CD4-positive, alpha-beta T cell (primary cell): Measurements from ENCODE around the gene CCDC9B. TPM values are rescaled to one million over a fixed set of nuclear protein-coding genes. Genes with fewer than 3 reads are reported as not detected.

Experiments
- ATAC-seq: fragments of 200-7000 bp; cut with Tn5 transposase; one replicate; pipeline ENCODE4 v1.10.0; 2022; ENCODE audit warnings: mild to moderate bottlenecking; ENCODE audit not compliant: poor library complexity
- CTCF ChIA-PET: fragments of 350-600 bp; sonication (Branson Sonifier 250); formaldehyde crosslinking; loops from one replicate; lab custom pipeline; 2021; ENCODE audit warnings: antibody characterized with exemption, inconsistent platforms; lab: Charles Lee
- POLR2A ChIA-PET: fragments of 350-600 bp; sonication (Branson Sonifier 250); formaldehyde crosslinking; loops from one replicate; lab custom pipeline; 2021; ENCODE audit warnings: antibody characterized with exemption, inconsistent platforms; lab: Charles Lee
- DNase-seq, 14 experiments: peaks; one replicate each; pipeline ENCODE4 v3.0.0-alpha.2; 2013 to 2020; ENCODE audit warnings: mixed read lengths in 2 of 14
- H3K27ac ChIP-seq, 2 donors: one replicate each; pipeline versions ENCODE4 v1.5.1 to v1.7.0; 2013; ENCODE audit warnings: low read length in 2 of 2, low read depth in 1 of 2, mild to moderate bottlenecking in 1 of 2
- H3K27me3 ChIP-seq, 2 experiments: 1 replicate in 1 of 2; 2 replicates in 1 of 2; pipeline versions ENCODE4 v1.6.1 to v1.7.0; 2013; ENCODE audit warnings: low read length in 2 of 2, control low read depth in 1 of 2, mild to moderate bottlenecking in 1 of 2, moderate library complexity in 1 of 2; ENCODE audit not compliant: insufficient read depth in 2 of 2, control insufficient read depth in 1 of 2
- H3K36me3 ChIP-seq: one replicate; pipeline ENCODE4 v1.6.1; 2013; ENCODE audit warnings: low read length, control low read depth; ENCODE audit not compliant: insufficient read depth
- H3K4me1 ChIP-seq: one replicate; pipeline ENCODE4 v1.6.1; 2013; ENCODE audit warnings: low read length, control low read depth; ENCODE audit not compliant: insufficient read depth
- H3K4me3 ChIP-seq: one replicate; pipeline ENCODE4 v1.5.1; 2013; ENCODE audit warnings: mild to moderate bottlenecking, low read length, moderate library complexity
- H3K9me3 ChIP-seq, 2 experiments: 1 replicate in 1 of 2; 2 replicates in 1 of 2; pipeline versions ENCODE4 v1.6.1 to v1.7.0; 2013; ENCODE audit warnings: low read length in 2 of 2, mild to moderate bottlenecking in 2 of 2, control low read depth in 1 of 2, moderate library complexity in 1 of 2; ENCODE audit not compliant: control insufficient read depth in 1 of 2, insufficient read depth in 1 of 2
- H3K27ac Mint-ChIP-seq: one replicate; pipeline ENCODE4 v1.8.0; 2020; ENCODE audit warnings: mixed read lengths
- H3K27me3 Mint-ChIP-seq: one replicate; pipeline ENCODE4 v1.8.0; 2021; ENCODE audit warnings: mixed read lengths
- H3K36me3 Mint-ChIP-seq: one replicate; pipeline ENCODE4 v1.8.0; 2021; ENCODE audit warnings: low read depth, mixed read lengths
- H3K4me1 Mint-ChIP-seq: one replicate; pipeline ENCODE4 v1.8.0; 2021; ENCODE audit warnings: low read depth, mixed read lengths
- H3K4me3 Mint-ChIP-seq: one replicate; pipeline ENCODE4 v1.8.0; 2020; ENCODE audit warnings: mild to moderate bottlenecking, mixed read lengths
- H3K9me3 Mint-ChIP-seq: one replicate; pipeline ENCODE4 v1.8.0; 2020; ENCODE audit warnings: mixed read lengths
- CTCF ChIP-seq: fragments of 200-600 bp; IDR thresholded peaks from one replicate; pipeline ENCODE4 v1.8.0; 2022; ENCODE audit warnings: antibody characterized with exemption, mild to moderate bottlenecking
- intact Hi-C, 2 experiments: fragments of 100-400 bp; cut with DNase I in 1 of 2; cut with micrococcal nuclease in 1 of 2; formaldehyde crosslinking; loops; one replicate each; pipeline versions ENCODE4 v1.15.1 to v1.9.0; 2023 to 2025; cut with DNase I, micrococcal nuclease
- total RNA-seq, 174 experiments: library from RNA in 2 of 174; stranded (reverse) in 2 of 174; gene quantifications; one replicate each; pipeline ENCODE4 v1.2.3 and lab custom pipeline; 2021 to 2026

The CCDC9B gene
- total RNA-seq, 2 experiments from 2014 or later = 1.0 to 1.5 TPM

- CTCF ChIA-PET = interaction anchor here (1.3 to 6.4 kb wide), 4 partner anchors 11 to 36 kb away, joined by 4 to 55 read pairs (median 30); partner anchors contain the start of gene INAFM2
- H3K27ac ChIP-seq = no peak overlapping the region
- Mint-ChIP-seq H3K36me3 (peaks cover 19% of the 10 kb centered on the region), H3K9me3 (no peaks in the 10 kb centered on the region), H3K27ac (peak overlapping the region; percentile 13), H3K4me3 (peak overlapping the region; percentile 78), H3K27me3 (no peaks in the 10 kb centered on the region), H3K4me1 (peaks cover 45% of the 10 kb centered on the region)
- POLR2A ChIA-PET = no interaction called here
- DNase-seq (no peak), ATAC-seq (no peak)
- H3K27me3 ChIP-seq = no peaks in the 10 kb centered on the region
- H3K9me3 ChIP-seq = no peaks in the 10 kb centered on the region
- peaks cover 53% of the 10 kb centered on the region for H3K4me1 ChIP-seq
- no peak for TF ChIP-seq CTCF
- no peak overlapping the region for H3K4me3 ChIP-seq
- no peaks in the 10 kb centered on the region for H3K36me3 ChIP-seq
- intact Hi-C loops = loop anchor here (1.0 kb wide), 1 partner anchor 32 kb away; no protein-coding TSS in a partner anchor
These were observed 29.7 kb downstream of the CCDC9B start for GRCh38 chr15:40310993-40311392.

GRCh38 chr15:40310001-40310959, 30.5 kb downstream of the CCDC9B start:
- peaks cover 51% of the 10 kb centered on the region for H3K4me1 Mint-ChIP-seq
- intact Hi-C loops = loop anchor here (1.0 kb wide), 1 partner anchor 31 kb away; no protein-coding TSS in a partner anchor

More at GRCh38 chr15:40310001-40310959, 30.5 kb downstream of the CCDC9B start:
- Histone ChIP-seq H3K4me1 (peaks cover 61% of the 10 kb centered on the region), H3K27ac (no peak overlapping the region), H3K4me3 (no peak overlapping the region), H3K27me3 (no peaks in the 10 kb centered on the region), H3K36me3 (peaks cover 3% of the 10 kb centered on the region), H3K9me3 (no peaks in the 10 kb centered on the region)
- H3K36me3 Mint-ChIP-seq = peaks cover 19% of the 10 kb centered on the region
- no peaks in the 10 kb centered on the region for H3K27me3 Mint-ChIP-seq
- DNase-seq (peak in 13 of 14 experiments; percentile 25 to 78 (median 56)), ATAC-seq (no peak)
- TF ChIP-seq CTCF = peak; percentile 74
- ChIA-PET CTCF (interaction anchor here (0.8 to 6.4 kb wide), 6 partner anchors 11 to 35 kb away, joined by 3 to 55 read pairs (median 9); partner anchors contain the start of genes ANKRD63 and INAFM2), POLR2A (interaction anchor here (1.1 to 4.5 kb wide), 4 partner anchors 12 to 95 kb away, joined by 4 to 65 read pairs (median 34); partner anchors contain the start of genes INAFM2 and IVD)
- H3K9me3 Mint-ChIP-seq = no peaks in the 10 kb centered on the region
- peak overlapping the region; percentile 96 for H3K4me3 Mint-ChIP-seq
- H3K27ac Mint-ChIP-seq = peak overlapping the region; percentile 95
